Globus pallidus (tissue), 1 donor: ENCODE measurements around the gene CCDC30.
"Not testable (repeated sequence)": the region's sequence is repeated elsewhere in the genome, so short reads cannot be mapped to it uniquely, and the experiment has no call there.

Experiments
- DNase-seq: peaks from one replicate; pipeline ENCODE4 v3.0.0-alpha.2; 2015; ENCODE audit warnings: low spot score

CCDC30 gene

GRCh38 chr1:42453386-42453785 is 9.7 kb upstream of the CCDC30 start:
- DNase-seq = no peak

DNA sequence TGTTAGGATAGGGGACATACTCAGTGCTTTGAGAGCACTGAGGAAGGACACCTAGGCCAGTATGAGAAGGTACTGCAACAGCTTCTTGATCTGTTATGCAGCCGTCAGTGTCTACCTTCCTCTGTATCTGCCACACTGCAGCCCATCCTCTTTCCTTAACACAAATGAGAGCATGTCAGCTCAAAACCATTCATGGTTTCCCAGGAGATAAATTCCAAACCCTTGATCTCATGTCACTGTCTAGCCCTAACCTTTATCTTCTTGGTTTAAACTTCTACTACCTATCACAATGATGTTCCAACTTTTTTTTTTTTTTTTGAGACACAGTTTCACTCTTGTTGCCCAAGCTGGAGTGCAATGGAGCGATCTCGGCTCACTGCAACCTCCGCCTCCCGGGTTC is 8.7 kb upstream of the CCDC30 start:
- no peak for DNase-seq

DNA sequence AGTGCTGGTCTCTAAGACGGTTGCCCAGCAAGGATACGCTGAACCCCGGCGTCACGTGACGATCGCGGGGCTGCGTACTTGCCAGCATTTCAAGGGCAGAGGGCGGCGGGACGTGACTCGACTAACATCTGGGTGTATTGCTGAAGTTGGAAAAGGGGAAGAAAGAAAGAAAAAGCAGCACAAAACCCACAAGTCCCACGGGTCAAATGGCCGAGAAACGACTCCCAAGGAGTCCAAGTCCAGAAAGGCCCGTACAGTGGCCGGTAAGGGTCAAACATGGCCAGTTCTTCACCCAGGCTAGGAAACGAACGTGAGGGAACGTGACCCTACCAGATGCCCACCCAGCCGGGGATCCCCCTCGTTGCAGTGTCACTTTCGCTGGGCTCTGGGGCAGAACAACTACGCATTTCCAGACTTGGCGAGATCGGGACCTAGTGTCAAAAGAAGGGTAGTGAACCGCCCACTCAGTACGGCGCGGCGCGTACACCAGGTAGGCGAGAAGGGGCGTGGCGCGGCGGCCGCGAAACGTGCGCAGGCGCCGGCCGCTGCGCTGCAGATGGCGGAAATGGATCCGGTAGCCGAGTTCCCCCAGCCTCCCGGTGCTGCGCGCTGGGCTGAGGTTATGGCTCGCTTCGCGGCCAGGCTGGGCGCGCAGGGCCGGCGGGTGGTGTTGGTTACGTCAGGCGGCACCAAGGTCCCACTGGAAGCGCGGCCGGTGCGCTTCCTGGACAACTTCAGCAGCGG is 6.9 kb upstream of the CCDC30 start, which contains the start of the genes PPCS and ZMYND12:
PPCS (plus strand) TSS at position 534 of the 744 bp plus-strand sequence; CDS start at position 557, 23 bp downstream.
ZMYND12 (minus strand) TSS at position 13 of the 744 bp plus-strand sequence. CDS start 25 bp downstream, outside the sequence.
- DNase-seq = peak; percentile 82

DNA sequence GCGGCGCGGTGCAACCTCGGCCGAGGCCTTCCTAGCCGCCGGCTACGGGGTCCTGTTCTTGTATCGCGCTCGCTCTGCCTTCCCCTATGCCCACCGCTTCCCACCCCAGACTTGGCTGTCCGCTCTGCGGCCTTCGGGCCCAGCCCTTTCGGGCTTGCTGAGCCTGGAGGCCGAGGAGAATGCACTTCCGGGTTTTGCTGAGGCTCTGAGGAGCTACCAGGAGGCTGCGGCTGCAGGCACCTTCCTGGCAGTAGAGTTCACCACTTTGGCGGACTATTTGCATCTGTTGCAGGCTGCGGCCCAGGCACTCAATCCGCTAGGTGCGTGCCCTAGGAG is 6.4 kb upstream of the CCDC30 start:
- peak; percentile 58 for DNase-seq

DNA sequence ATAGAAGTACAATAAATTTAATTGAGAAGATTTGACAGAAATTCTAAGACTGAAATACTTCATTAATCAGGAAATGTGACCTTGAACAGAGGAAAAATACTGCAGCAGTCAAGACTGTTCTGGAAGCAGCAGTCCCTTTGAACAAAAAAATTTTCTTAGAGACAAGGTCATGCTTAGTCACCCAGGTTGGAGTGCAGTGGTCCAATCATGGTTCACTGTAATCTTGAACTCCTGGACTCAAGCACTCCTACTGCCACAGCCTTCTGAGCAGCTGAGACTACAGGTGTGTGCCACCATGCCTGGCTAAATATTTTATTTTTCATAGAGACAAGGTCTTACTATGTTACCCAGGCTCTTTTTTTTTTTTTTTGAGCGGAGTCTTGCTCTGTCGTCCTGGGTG is 1.9 kb upstream of the CCDC30 start:
- no peak for DNase-seq

DNA sequence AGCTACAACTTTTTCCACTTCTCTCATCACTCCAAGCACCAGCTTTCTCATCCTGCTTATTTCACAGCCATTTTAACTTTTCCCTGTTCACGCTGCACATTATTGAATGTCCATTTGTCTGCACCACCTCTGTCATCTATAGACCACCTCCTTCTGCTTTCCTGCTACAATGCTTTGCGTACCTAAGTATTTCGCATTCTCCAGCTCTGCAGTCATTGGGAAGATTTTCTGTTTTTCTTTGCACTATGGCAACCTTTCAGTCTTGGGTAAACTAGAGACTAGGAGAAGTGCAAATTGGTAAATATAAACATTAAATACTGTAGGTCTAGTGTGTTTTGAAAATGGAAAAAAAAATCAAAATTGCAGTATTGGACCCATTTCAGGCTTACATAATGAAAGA is 835 bp downstream of the CCDC30 start:
- DNase-seq = no peak

- no peak for DNase-seq
Observed at GRCh38 chr1:42466030-42466429, 2.9 kb downstream of the CCDC30 start.

- no peak for DNase-seq
Observed at GRCh38 chr1:42469727-42470126, 6.6 kb downstream of the CCDC30 start.

- no peak for DNase-seq
Observed at GRCh38 chr1:42476605-42477004, 13.5 kb downstream of the CCDC30 start.

DNA sequence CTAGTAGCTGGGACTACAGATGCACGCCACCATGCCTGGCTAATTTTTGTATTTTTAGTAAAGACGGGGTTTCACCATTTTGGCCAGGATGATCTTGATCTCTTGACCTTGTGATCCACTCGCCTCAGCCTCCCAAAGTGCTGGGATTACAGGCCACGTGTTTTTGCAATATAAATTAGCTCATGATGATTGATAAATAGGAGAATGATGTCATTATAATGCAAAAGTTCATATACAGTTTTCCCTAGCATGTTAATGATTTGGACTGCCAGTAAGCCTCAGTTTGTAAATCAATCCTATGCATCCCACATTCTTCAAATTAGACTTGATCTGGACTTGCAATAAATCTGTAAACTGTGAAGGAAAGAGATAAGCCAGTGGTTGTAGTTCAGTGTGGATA is 14.3 kb downstream of the CCDC30 start:
- not testable (repeated sequence) for DNase-seq

DNA sequence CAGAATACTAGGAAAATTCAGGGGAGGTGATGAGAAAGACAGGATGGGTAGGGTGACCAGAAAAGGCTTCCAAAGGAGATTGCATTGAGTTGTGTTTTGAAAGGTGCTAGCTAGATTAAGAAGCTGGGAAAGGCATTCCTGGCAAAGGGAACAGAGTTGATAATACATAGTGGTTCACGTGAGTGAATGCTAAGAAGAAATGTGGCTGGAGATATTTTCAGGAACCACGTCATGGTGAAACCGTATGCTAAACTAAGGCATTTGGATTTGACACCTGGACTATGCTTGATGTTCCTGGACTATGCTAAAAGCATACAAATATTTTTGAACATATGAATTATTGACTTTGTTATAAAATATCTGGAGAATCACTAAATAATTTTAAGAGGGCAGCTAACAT is 14.7 kb downstream of the CCDC30 start:
- no peak for DNase-seq

GRCh38 chr1:42479621-42480020 is 16.5 kb downstream of the CCDC30 start:
- no peak for DNase-seq

- no peak for DNase-seq
Observed at GRCh38 chr1:42480921-42481320, 17.8 kb downstream of the CCDC30 start.

DNA sequence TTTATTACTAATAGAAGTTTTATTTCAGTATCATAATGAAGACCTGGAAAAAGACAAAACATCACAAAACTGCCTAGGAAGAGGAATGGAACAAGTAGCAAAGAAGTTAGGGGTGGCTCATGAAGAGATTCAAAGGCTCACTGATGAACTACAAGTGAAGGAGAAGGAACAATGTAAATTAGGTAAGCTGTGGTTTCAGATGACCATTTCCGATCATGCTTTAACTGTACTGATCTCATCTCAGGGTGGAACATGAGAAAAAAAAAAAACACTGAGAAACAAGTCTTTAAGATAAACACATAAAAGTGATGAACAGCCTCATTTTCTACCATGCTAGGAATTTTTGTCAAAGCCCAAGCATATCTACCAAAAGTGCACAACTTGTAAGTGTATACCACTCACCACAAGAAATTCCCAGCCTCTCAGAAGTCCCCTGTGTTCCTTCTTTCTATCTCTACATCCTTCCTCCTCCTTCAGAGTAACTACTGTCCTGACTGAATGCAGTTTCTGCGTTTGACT is 19.6 kb downstream of the CCDC30 start:
- no peak for DNase-seq

DNA sequence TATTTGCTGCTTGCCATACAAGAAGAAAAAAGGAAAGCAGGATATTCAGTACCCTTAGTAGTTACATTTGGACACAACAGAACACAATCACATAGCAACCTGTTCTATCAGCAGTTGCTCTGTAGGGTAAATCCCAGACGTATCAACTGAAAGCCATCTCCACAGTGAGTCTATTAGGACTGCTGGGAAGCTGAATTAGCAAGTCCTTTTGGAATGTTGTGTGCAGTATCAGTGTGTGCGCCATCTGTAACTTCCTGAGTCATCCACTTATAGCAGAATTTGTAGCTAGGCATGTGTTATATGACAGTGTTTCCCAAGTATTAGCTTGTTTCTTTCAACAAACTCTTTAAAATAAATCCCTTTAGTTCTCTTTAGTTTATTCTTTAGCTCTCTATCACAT is 21.3 kb downstream of the CCDC30 start:
- no peak for DNase-seq

DNA sequence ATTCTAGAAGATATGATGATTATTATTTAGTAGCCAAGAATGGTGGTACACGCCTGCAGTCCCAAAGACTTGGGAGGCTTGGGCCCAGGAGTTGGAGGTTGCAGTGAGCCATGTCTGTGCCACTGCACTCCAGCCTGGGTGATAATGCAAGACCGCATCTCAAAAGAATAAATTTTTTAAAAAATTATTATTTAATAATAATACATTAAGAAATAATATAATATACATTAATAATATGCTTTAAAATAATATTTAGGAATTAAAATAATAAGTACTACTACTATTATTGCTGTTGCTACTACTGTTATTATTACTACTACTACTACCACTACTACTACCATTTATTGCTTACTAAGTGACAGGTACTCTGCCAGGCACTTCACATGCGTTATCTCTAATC is 27.2 kb downstream of the CCDC30 start:
- DNase-seq = no peak

DNA sequence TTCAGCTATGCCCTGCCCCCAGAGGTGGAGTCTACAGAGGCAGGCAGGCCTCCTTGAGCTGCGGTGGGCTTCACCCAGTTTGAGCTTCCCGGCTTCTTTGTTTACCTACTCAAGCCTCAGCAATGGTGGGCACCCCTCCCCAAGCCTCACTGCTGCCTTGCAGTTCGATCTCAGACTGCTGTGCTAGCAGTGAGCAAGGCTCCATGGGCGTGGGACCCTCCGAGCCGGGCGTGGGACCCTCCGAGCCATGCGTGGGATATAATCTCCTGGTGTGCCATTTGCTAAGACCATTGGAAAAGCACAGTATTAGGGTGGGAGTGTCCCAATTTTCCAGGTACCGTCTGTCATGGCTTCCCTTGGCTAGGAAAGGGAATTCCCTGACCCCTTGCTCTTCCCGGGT is 38.9 kb downstream of the CCDC30 start:
- not testable (repeated sequence) for DNase-seq

DNA sequence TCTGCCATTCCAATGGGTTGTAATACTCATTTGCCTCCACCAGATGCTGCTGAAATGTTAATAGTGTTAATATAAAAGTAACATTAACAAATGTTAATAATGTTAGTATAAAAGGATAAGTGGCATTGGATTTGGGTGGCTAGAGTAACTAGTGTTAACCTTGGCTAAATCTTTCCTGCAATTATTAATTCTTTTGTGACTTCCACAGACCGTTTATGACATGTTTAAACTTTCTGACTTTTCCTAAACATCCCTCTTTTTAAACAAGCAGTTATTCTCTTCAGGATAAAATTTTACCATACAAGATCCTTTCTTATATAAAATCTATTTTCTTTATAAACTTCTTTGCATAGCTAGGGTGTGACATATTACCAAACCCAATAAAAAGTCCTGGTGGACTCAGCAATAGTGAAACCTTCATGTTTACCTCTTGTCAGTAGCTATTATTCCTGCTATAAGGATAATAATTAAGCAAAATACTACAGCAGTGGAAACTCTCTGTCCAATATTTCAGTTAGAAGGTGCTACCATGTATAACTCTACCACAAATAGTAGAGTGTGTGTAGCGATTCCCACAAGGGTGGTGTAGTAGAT is 41.5 kb downstream of the CCDC30 start:
- DNase-seq = no peak

- no peak for DNase-seq
Observed at GRCh38 chr1:42506576-42506975, 43.5 kb downstream of the CCDC30 start.

- DNase-seq = not testable (repeated sequence)
Observed at GRCh38 chr1:42511581-42512155, 48.6 kb downstream of the CCDC30 start.

- no peak for DNase-seq
Observed at GRCh38 chr1:42518908-42519307, 55.8 kb downstream of the CCDC30 start.

DNA sequence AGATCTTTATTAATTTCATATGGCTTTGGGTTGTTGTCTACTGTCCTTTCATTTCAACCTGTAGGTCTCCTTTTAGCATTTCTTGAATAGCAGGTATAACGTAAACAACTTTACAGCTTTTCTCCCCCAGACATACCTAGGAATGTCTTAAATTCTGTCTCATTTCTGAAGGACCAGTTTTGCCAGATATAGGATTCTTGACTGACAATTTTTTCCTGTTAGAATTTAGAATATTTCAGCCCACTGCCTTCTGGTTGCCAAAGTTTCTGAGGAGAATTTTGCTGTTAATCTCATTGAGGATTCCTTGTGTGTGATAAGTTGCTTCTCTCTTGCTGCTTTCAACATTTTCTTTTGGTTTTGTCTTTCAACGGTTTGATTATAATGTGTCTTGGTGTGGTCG is 60.1 kb downstream of the CCDC30 start:
- no peak for DNase-seq

DNA sequence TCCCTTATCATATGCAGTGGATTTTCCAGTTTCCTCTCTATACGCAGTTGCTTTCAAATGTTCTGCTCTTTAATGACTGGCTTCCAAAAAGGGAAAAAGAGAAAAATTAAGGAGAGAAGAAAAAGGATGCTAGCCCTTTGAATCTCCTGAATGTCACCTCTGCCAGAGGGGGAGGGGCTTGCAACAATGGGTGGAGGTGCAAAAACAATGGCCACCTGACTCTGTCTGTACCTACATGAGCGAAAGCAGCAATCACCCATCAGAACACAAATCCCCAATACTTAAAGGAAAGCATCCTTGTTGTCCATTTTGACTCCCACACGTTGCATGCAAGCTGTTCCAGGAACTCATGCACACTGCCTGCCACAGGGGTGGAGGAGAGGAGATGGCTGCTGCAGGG is 61.2 kb downstream of the CCDC30 start:
- DNase-seq = no peak
